ENCODE data around the gene CARD11. TPM values are rescaled to one million over a fixed set of nuclear protein-coding genes. Genes with fewer than 3 reads are reported as not detected.
"Not testable (repeated sequence)": the region's sequence is repeated elsewhere in the genome, so short reads cannot be mapped to it uniquely, and the experiment has no call there.

The CARD11 gene
- total RNA-seq, 2 donors from 2014 or later: 126 to 155 TPM

DNA sequence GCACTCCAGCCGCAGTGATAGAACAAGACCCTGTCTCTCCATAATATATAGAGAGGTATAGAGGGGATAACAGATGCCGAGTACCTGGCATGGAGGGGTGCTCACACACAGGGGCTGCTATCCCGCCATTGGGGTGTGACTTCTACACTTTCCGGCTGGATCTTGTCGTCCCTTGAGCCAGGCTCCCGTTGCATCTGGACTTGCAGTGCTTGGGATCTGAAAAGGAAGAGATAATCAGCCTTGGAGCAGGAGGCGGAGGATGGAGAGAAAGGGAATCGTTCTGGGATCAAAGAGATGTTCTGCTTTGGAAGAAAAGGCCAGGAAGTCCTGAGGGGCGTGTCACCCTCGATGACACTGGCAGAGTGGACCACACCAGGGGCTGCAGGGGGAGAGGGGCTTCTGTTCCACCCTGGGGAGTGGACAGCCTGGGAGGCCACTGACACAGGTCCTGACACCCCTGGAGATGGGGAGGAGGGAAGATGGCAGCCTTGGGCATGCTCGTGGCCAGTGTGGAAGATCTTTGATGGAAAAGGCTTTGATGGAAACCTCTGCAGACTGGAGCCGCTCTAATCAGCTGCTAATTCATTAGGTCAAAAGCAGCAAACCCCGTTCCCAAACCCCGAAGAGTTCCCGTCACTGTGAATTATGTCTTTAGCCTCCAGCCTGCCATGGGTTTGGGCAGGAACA, 85.1 kb downstream of the CARD11 start:
- H3K36me3 Mint-ChIP-seq (ENCODE audit: low read depth): peaks cover 9% of the 10 kb centered on the region
- H3K27me3 Mint-ChIP-seq: no peaks in the 10 kb centered on the region
- H3K4me3 Mint-ChIP-seq: peak overlapping the region; percentile 67
- ATAC-seq (no peak), DNase-seq (no peak)
- no peaks in the 10 kb centered on the region for H3K9me3 ChIP-seq (ENCODE audit: control insufficient read depth, low read length, poor library complexity, severe bottlenecking)
- H3K27ac Mint-ChIP-seq: peak overlapping the region; percentile 94
- H3K4me1 Mint-ChIP-seq: peaks cover 40% of the 10 kb centered on the region

DNA sequence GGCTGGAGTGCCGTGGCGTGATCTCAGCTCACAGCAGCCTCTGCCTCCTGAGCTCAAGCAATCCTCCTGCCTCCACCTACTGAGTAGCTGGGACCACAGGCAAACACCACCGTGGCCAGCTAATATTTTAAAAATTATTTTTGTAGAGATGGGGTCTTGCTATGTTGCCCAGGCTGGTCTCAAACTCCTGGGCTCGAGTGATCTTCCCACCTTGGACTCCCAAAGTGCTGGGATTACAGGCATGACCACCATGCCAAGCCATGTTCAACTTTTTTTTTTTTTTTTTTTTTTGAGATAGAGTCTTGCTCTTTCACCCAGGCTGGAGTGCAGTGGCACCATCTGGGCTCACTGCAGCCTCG, 86.3 kb downstream of the CARD11 start:
- not testable (repeated sequence) for DNase-seq; ATAC-seq; H3K9me3 ChIP-seq (ENCODE audit: control insufficient read depth, low read length, poor library complexity, severe bottlenecking); H3K4me3 Mint-ChIP-seq; H3K36me3 Mint-ChIP-seq (ENCODE audit: low read depth); H3K27me3 Mint-ChIP-seq
- H3K4me1 Mint-ChIP-seq: peaks cover 30% of the 10 kb centered on the region
- peak overlapping the region; percentile 43 for H3K27ac Mint-ChIP-seq

- Mint-ChIP-seq H3K4me3 (no peak overlapping the region), H3K27ac (peak overlapping the region; percentile 43), H3K36me3 (ENCODE audit: low read depth) (peaks cover 7% of the 10 kb centered on the region), H3K4me1 (peaks cover 30% of the 10 kb centered on the region), H3K27me3 (no peaks in the 10 kb centered on the region)
- ATAC-seq: peak; percentile 49
- H3K9me3 ChIP-seq (ENCODE audit: control insufficient read depth, low read length, poor library complexity, severe bottlenecking): no peaks in the 10 kb centered on the region
- no peak for DNase-seq
These were observed 86.9 kb downstream of the CARD11 start for GRCh38 chr7:2956526-2957368.

GRCh38 chr7:2956076-2956475, 87.6 kb downstream of the CARD11 start:
- ATAC-seq: no peak
- no peak overlapping the region for H3K4me3 Mint-ChIP-seq
- peaks cover 29% of the 10 kb centered on the region for H3K4me1 Mint-ChIP-seq
- H3K27me3 Mint-ChIP-seq: no peaks in the 10 kb centered on the region
- peak overlapping the region; percentile 92 for H3K27ac Mint-ChIP-seq
- H3K9me3 ChIP-seq (ENCODE audit: control insufficient read depth, low read length, poor library complexity, severe bottlenecking): no peaks in the 10 kb centered on the region
- H3K36me3 Mint-ChIP-seq (ENCODE audit: low read depth): peaks cover 5% of the 10 kb centered on the region
- DNase-seq: no peak

DNA sequence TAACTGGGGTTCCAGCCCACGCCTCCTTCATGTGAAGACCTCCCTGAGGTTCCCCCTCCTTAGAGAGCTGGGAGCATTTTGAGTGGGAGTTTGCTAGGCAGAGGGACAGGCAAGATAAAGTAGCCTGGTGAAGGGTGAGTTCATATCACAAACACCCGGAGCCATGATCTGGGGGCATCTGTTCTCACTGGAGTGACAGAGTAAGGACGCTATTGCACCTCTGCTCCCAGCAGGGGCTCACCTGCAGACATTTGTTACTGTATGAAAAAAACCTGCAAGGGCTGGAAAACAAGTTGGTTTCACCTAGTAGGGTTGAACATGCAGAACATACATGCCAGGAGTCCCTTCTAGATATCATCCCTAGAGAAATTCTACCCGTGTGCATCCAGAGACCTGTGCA, 88.4 kb downstream of the CARD11 start:
- Mint-ChIP-seq H3K4me3 (no peak overlapping the region), H3K27ac (peak overlapping the region; percentile 92), H3K4me1 (peaks cover 32% of the 10 kb centered on the region), H3K27me3 (no peaks in the 10 kb centered on the region), H3K36me3 (ENCODE audit: low read depth) (peaks cover 5% of the 10 kb centered on the region)
- no peak for ATAC-seq
- no peaks in the 10 kb centered on the region for H3K9me3 ChIP-seq (ENCODE audit: control insufficient read depth, low read length, poor library complexity, severe bottlenecking)
- DNase-seq: no peak

DNA sequence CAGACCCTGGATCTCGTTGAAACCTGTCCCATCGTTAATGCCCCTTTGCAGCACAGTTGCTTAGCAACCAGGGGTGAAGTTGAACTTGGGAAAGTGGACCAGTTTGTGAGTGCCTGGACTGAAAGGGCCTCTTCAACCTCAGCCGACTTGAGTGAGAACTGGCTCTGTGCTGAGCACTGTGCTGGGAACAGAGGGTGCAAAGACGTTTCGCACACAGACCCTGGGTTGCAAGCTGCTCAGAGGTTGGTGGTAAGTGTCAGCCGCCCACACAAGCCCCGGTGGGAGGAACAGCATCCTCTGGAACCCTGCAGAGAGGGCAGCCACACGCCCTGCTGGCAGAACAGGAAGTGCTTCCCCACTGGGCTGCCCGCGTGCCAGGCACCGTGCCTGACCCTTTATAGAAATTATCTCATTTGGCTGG, 89.2 kb downstream of the CARD11 start:
- H3K9me3 ChIP-seq (ENCODE audit: control insufficient read depth, low read length, poor library complexity, severe bottlenecking): no peaks in the 10 kb centered on the region
- DNase-seq (no peak), ATAC-seq (peak; percentile 41)
- peaks cover 5% of the 10 kb centered on the region for H3K36me3 Mint-ChIP-seq (ENCODE audit: low read depth)
- H3K27me3 Mint-ChIP-seq: no peaks in the 10 kb centered on the region
- H3K27ac Mint-ChIP-seq: peak overlapping the region; percentile 92
- peak overlapping the region; percentile 72 for H3K4me3 Mint-ChIP-seq
- peaks cover 28% of the 10 kb centered on the region for H3K4me1 Mint-ChIP-seq

DNA sequence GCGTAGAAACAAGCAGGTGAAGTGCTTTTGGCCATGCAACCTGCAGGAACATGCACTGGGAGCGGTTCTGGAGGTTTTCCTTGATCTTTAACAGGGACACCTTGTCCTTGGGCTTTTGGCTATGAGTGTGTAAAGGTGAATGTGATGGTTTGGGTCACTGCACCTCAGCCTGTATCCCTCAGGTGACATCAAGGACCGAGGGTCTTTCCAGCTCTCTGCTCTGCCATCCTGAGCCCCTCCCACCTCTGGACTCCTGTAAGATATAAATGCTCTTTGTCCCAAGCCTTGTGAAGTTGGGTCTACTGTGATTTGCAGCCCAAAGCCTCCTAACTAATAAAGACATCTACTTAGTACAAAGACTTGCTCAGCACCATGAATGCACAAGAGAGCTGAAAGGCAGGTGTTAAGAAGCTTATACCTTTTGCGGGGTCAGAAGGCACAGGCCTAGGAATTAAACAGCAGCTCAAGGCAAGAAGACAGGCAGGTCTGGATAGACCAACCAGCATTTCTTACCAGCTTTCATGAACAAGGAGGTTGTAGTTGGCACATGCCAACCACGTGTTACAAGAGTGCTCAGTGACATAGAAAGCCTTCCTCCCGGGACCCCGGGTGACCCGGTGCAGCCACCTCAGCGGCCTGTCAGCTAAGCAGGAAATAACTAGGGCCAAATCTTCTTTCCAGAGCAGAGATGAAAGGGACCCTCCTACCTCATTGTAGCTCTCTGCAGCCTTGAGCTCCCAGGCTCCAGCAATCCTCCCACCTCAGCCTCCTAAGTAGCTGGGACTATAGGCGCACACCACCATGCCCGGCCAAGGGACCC, 89.9 kb downstream of the CARD11 start:
- Mint-ChIP-seq H3K4me1 (peaks cover 28% of the 10 kb centered on the region), H3K27me3 (no peaks in the 10 kb centered on the region), H3K4me3 (peak overlapping the region; percentile 72), H3K36me3 (ENCODE audit: low read depth) (peaks cover 5% of the 10 kb centered on the region), H3K27ac (peak overlapping the region; percentile 92)
- ATAC-seq (peak; percentile 31), DNase-seq (no peak)
- no peaks in the 10 kb centered on the region for H3K9me3 ChIP-seq (ENCODE audit: control insufficient read depth, low read length, poor library complexity, severe bottlenecking)

- peaks cover 7% of the 10 kb centered on the region for H3K36me3 Mint-ChIP-seq (ENCODE audit: low read depth)
- H3K4me1 Mint-ChIP-seq: peaks cover 22% of the 10 kb centered on the region
- H3K4me3 Mint-ChIP-seq: peak overlapping the region; percentile 25
- DNase-seq (no peak), ATAC-seq (no peak)
- peak overlapping the region; percentile 92 for H3K27ac Mint-ChIP-seq
- no peaks in the 10 kb centered on the region for H3K27me3 Mint-ChIP-seq
- no peaks in the 10 kb centered on the region for H3K9me3 ChIP-seq (ENCODE audit: control insufficient read depth, low read length, poor library complexity, severe bottlenecking)
These were observed 90.6 kb downstream of the CARD11 start for GRCh38 chr7:2953099-2953498.

- H3K27ac Mint-ChIP-seq: peak overlapping the region; percentile 92
- H3K9me3 ChIP-seq (ENCODE audit: control insufficient read depth, low read length, poor library complexity, severe bottlenecking): no peaks in the 10 kb centered on the region
- DNase-seq (no peak), ATAC-seq (no peak)
- no peak overlapping the region for H3K4me3 Mint-ChIP-seq
- no peaks in the 10 kb centered on the region for H3K27me3 Mint-ChIP-seq
- H3K4me1 Mint-ChIP-seq: peaks cover 21% of the 10 kb centered on the region
- H3K36me3 Mint-ChIP-seq (ENCODE audit: low read depth): peaks cover 7% of the 10 kb centered on the region
These were observed 91.4 kb downstream of the CARD11 start for GRCh38 chr7:2952316-2952715.

DNA sequence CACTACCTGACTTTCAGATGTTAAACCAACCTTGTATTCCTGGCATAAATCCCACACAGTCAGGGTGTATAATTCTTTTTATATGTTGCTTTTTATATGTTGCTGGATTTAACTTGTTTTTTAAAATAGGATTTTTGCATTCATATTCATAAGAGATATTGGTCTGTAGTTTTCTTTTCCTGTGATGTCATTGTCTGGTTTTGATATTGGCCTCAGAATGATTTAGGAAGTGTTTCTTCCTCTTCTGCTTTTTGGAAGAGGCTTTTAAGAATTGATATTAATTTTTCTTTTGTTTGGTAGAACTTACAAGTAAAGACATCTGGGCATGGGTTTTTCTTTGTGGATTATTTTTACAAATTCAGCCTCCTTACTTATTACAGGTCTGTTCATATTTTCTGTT, 93.1 kb downstream of the CARD11 start:
- H3K4me1 Mint-ChIP-seq: peaks cover 19% of the 10 kb centered on the region
- H3K4me3 Mint-ChIP-seq: no peak overlapping the region
- peaks cover 13% of the 10 kb centered on the region for H3K36me3 Mint-ChIP-seq (ENCODE audit: low read depth)
- H3K27ac Mint-ChIP-seq: peak overlapping the region; percentile 37
- H3K27me3 Mint-ChIP-seq: no peaks in the 10 kb centered on the region
- no peak for ATAC-seq
- H3K9me3 ChIP-seq (ENCODE audit: control insufficient read depth, low read length, poor library complexity, severe bottlenecking): no peaks in the 10 kb centered on the region
- DNase-seq: no peak

GRCh38 chr7:2948749-2949148, 94.9 kb downstream of the CARD11 start:
- no peak for ATAC-seq

GRCh38 chr7:2947058-2947780, 96.4 kb downstream of the CARD11 start:
- no peaks in the 10 kb centered on the region for H3K27me3 Mint-ChIP-seq
- no peak overlapping the region for H3K4me3 Mint-ChIP-seq
- H3K9me3 ChIP-seq (ENCODE audit: control insufficient read depth, low read length, poor library complexity, severe bottlenecking): no peaks in the 10 kb centered on the region
- no peak overlapping the region for H3K27ac Mint-ChIP-seq
- ATAC-seq (no peak), DNase-seq (no peak)
- peaks cover 21% of the 10 kb centered on the region for H3K36me3 Mint-ChIP-seq (ENCODE audit: low read depth)
- peaks cover 15% of the 10 kb centered on the region for H3K4me1 Mint-ChIP-seq

More at GRCh38 chr7:2948749-2949148, 94.9 kb downstream of the CARD11 start:
- peaks cover 17% of the 10 kb centered on the region for H3K4me1 Mint-ChIP-seq
- peaks cover 20% of the 10 kb centered on the region for H3K36me3 Mint-ChIP-seq (ENCODE audit: low read depth)
- H3K9me3 ChIP-seq (ENCODE audit: control insufficient read depth, low read length, poor library complexity, severe bottlenecking): no peaks in the 10 kb centered on the region
- H3K27me3 Mint-ChIP-seq: no peaks in the 10 kb centered on the region
- no peak for DNase-seq
- no peak overlapping the region for H3K4me3 Mint-ChIP-seq
- peak overlapping the region; percentile 19 for H3K27ac Mint-ChIP-seq

All from T-helper 17 cell (primary cell).